ENCODE measurements around the gene ANO4.

The ANO4 gene

GRCh38 chr12:100868487-100868886, 73.9 kb downstream of the ANO4 start:
- no peak for TF ChIP-seq CTCF (IDR thresholded peaks at IDR 0.05; ENCODE audit: low read depth, low read length, missing control alignments)
- no peak overlapping the region for H3K4me3 ChIP-seq (ENCODE audit: low read depth, low read length)
- in situ Hi-C loops (cut with HindIII; ENCODE audit: low sequenced_read_pairs), result no loop called here
- peak; percentile 12 for DNase-seq (ENCODE audit: low read depth)

- in situ Hi-C loops (cut with HindIII; ENCODE audit: low sequenced_read_pairs), result no loop called here
- no peak for DNase-seq (ENCODE audit: low read depth)
- no peak overlapping the region for H3K4me3 ChIP-seq (ENCODE audit: low read depth, low read length)
- no peak for TF ChIP-seq CTCF (IDR thresholded peaks at IDR 0.05; ENCODE audit: low read depth, low read length, missing control alignments)
These were observed 76.7 kb downstream of the ANO4 start for GRCh38 chr12:100871195-100871734.

GRCh38 chr12:100875156-100875555, 80.6 kb downstream of the ANO4 start:
- DNase-seq (ENCODE audit: low read depth), result no peak
- in situ Hi-C loops (cut with HindIII; ENCODE audit: low sequenced_read_pairs), result no loop called here
- H3K4me3 ChIP-seq (ENCODE audit: low read depth, low read length), result no peak overlapping the region
- TF ChIP-seq CTCF (IDR thresholded peaks at IDR 0.05; ENCODE audit: low read depth, low read length, missing control alignments), result no peak

- TF ChIP-seq CTCF (IDR thresholded peaks at IDR 0.05; ENCODE audit: low read depth, low read length, missing control alignments), result no peak
- in situ Hi-C loops (cut with HindIII; ENCODE audit: low sequenced_read_pairs), result no loop called here
These were observed 81.2 kb downstream of the ANO4 start for GRCh38 chr12:100875771-100876170.

GRCh38 chr12:100877776-100878175, 83.2 kb downstream of the ANO4 start:
- no peak for DNase-seq (ENCODE audit: low read depth)
- TF ChIP-seq CTCF (IDR thresholded peaks at IDR 0.05; ENCODE audit: low read depth, low read length, missing control alignments), result peak; percentile 46
- no peak overlapping the region for H3K4me3 ChIP-seq (ENCODE audit: low read depth, low read length)
- in situ Hi-C loops (cut with HindIII; ENCODE audit: low sequenced_read_pairs), result no loop called here

More at GRCh38 chr12:100875771-100876170, 81.2 kb downstream of the ANO4 start:
- DNase-seq (ENCODE audit: low read depth), result no peak
- H3K4me3 ChIP-seq (ENCODE audit: low read depth, low read length), result no peak overlapping the region

GRCh38 chr12:100895192-100895591, 100.6 kb downstream of the ANO4 start:
- TF ChIP-seq CTCF (IDR thresholded peaks at IDR 0.05; ENCODE audit: low read depth, low read length, missing control alignments), result no peak
- in situ Hi-C loops (cut with HindIII; ENCODE audit: low sequenced_read_pairs), result no loop called here
- DNase-seq (ENCODE audit: low read depth), result no peak
- no peak overlapping the region for H3K4me3 ChIP-seq (ENCODE audit: low read depth, low read length)

Measured in astrocyte of the cerebellum (primary cell).